GM12873 (cell line): ENCODE data around the gene DNAJC17.

Experiments
- TF ChIP-seq, protein P1 (sequence below): IDR thresholded peaks from 2 replicates; pipeline ENCODE4 v1.5.1; 2012; ENCODE audit warnings: low read depth, mild to moderate bottlenecking, moderate library complexity, low read length, control low read depth; ENCODE audit not compliant: insufficient read depth; ENCODE audit errors: missing control alignments

DNAJC17 gene

DNA sequence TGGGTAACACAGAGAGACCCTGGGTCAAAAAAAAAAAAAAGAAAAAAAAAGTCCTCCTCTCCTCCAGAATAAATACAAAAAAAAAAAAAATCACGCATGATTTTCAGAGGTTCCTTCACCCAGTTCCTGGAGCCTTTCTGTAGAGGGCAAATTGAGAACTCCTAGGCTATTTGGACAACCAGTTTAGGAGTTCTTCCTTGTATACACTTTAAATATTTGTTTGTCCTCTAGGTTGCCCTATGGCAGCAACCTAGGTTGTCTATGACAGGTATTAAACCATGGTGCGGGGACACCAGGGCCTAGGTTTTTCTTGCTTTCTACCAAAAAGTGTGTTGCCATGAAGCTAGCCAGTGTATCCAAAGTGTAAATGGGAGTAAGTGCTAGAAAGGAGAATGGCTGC, 4.2 kb downstream of the DNAJC17 start:
- TF ChIP-seq, protein P1, sequence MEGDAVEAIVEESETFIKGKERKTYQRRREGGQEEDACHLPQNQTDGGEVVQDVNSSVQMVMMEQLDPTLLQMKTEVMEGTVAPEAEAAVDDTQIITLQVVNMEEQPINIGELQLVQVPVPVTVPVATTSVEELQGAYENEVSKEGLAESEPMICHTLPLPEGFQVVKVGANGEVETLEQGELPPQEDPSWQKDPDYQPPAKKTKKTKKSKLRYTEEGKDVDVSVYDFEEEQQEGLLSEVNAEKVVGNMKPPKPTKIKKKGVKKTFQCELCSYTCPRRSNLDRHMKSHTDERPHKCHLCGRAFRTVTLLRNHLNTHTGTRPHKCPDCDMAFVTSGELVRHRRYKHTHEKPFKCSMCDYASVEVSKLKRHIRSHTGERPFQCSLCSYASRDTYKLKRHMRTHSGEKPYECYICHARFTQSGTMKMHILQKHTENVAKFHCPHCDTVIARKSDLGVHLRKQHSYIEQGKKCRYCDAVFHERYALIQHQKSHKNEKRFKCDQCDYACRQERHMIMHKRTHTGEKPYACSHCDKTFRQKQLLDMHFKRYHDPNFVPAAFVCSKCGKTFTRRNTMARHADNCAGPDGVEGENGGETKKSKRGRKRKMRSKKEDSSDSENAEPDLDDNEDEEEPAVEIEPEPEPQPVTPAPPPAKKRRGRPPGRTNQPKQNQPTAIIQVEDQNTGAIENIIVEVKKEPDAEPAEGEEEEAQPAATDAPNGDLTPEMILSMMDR, result no peak

DNA sequence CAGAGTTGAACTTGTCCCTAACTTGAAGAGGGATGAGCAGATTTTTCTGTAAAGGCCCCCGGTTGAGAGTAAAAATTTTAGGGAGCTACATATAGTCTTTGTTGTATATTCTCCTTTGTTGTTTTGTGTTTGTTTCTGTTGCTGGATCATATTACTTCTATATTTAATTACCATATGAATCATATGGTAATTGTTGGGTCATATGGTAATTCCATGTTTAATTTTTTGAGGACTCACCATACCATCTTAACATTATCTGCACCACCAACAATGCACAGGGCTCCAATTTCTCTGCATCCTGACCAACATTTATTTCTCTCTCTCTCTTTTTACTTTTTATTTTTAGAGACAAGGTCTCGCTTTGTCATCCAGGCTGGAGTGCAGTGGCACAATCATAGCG, 7.8 kb downstream of the DNAJC17 start:
- TF ChIP-seq, protein P1, result no peak

DNA sequence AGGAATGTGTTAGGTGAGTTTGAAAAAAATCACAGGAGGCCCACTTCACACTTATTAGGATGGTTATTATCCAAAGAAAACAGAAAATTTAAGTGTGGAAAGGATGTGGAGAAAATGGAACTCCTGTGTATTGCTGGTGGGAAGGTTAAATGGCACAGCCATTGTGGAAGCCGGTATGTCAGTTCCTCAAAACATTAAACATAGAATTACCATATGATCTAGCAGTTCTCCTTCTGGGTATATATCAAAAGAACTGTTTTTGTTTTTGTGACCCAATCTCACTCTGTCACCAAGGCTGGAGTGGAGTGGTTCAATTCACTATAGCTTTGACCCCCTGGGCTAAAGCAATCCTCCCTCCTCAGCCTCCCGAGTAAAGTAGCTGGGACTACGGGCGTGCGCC, 10.8 kb downstream of the DNAJC17 start:
- TF ChIP-seq, protein P1, result no peak

DNA sequence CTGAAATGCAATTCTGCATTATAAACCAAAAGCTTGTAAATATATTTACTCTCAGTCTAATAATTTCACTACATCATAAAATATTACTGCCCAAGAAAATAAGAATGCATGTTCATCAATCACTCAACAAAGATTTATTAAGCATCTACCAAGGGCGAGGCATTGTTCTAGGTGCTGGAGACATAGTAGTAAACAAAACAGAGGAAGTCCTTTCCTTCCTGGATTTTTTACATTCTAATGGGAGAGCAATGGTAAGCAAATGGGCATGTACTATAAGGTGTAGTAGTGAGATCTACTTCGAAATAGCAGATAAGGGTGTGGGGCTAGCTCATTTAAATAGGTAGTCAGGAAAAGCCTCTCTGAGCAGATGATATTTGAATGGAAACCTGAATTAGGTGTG, 11.2 kb downstream of the DNAJC17 start:
- TF ChIP-seq, protein P1, result no peak

DNA sequence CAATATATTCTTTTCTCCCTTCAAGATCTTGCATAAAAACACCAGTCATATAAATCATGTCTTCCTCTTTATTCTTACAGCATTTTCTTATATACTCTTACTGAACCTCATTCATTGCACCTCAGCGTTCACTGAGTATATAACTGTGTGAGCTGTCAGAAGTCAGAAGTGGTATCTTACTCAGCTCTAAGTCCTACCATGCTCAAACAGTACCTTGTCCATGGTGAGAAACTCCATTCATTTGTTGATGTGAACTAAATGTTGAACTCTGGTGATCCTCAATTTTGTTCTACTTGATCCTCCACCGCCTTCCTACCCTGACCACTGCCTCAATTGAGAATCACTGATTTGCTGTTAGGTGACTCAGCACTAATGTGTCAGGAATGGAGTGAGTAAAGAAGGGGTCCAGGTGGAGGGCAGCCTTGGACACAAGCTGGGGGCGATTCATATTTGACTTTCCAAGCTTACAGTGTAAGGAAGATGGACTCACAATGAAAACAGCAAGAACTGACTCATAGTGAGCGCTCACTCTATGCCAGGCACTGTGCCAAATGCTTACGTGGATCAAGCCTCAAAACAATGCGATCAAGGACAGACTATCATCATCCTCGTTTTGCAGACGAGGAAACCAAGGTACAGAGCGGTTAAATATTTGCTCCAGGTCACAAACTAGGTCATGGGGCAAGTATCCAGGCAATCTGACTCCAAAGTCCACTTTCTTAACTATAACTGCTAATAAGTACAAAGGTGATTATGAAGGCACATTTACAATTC, 13.9 kb downstream of the DNAJC17 start:
- TF ChIP-seq, protein P1, result no peak

DNA sequence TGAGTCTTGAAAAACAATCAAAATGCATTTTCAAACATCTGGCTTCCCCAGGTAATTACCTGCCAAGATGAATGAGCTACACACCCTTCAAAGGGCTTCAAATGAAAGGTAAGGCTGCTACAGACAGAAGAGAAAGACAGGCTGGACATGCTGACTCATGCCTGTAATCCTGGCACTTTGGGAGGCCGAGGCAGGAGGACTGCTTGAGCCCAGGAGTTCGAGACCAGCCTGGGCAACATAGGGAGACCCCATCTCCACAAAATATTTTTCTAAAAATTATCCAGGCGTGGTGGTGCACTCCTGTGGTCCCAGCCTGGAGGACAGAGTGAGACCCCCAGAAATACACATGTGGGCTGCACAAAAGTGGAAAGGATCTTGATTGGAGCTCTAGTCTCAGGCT, 14.9 kb downstream of the DNAJC17 start:
- TF ChIP-seq, protein P1, result no peak

DNA sequence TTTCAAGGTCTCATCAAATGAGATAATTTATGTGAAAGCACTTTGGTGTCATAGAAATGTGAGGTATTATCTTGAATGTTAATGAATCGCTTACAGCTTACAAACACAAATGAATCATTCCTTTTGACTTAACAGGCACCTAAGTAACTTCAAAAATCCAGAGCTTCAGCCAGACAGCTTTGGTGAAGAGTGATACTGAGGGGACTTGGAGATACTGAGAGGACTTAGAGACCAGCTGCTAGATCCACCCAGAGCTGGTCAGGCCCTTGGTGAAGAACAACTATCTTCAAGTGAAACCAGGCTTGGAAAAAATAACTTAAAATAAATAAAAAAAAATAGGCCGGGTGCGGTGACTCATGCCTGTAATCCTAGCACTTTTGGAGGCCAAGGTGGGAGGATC, 16.6 kb downstream of the DNAJC17 start:
- TF ChIP-seq, protein P1, result no peak
